Measurements from ENCODE around the gene ZFP36L1. TPM values are rescaled to one million over a fixed set of nuclear protein-coding genes. Genes with fewer than 3 reads are reported as not detected.

ZFP36L1 gene
- polyA plus RNA-seq, 1 donor from 2014 or later: 0.48 TPM

DNA sequence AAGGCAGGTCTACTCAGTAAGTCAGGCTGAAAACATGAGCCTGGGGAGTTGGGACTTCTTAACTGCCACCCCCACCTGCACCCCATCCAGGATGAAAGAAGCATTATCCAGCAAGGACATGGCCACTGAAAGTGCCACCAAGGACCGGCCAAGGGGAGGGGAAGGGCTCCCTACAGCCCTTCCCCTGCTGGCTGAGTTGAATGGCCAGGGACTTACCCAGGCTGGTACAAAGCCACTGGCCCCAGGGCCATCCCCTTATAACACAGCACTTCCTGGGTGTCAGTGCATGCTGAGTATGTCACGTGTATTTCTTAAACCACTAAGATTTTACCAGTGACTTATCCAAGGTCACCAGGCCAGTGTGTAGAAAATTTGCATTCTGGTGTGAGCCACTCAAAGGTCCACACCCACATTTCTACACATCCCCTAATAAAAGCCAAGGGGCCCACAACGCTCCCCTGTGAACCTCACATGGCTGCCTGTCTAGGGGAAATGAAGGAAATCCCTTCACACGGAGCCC is 29.3 kb upstream of the ZFP36L1 start:
- Histone ChIP-seq H3F3A (ENCODE audit: insufficient read depth, low read length, poor library complexity, severe bottlenecking) (no peaks in the 10 kb centered on the region), H3K27ac (ENCODE audit: low read length) (no peak overlapping the region), H4K20me1 (ENCODE audit: insufficient read depth) (no peaks in the 10 kb centered on the region), H3K9ac (ENCODE audit: low read length) (no peak overlapping the region), H2AFZ (ENCODE audit: low read depth, low read length) (no peak overlapping the region), H3K9me2 (ENCODE audit: insufficient read depth, low read length) (no peaks in the 10 kb centered on the region), H3K4me3 (ENCODE audit: low read length) (no peak overlapping the region), H3K4me2 (ENCODE audit: low read length) (no peak overlapping the region), H3K36me3 (ENCODE audit: insufficient read depth, low read length) (no peaks in the 10 kb centered on the region), H3K9me3 (ENCODE audit: low read length) (no peaks in the 10 kb centered on the region), H3K27me3 (ENCODE audit: insufficient read depth, low read depth, low read length) (no peaks in the 10 kb centered on the region), H3K79me2 (replicated peaks; ENCODE audit: insufficient read depth, low read length) (no peaks in the 10 kb centered on the region)
- TF ChIP-seq SMC3 (conservative IDR thresholded peaks at IDR 0.05; ENCODE audit: poor library complexity) (no peak), POLR2AphosphoS5 (IDR thresholded peaks at IDR 0.05) (no peak)

DNA sequence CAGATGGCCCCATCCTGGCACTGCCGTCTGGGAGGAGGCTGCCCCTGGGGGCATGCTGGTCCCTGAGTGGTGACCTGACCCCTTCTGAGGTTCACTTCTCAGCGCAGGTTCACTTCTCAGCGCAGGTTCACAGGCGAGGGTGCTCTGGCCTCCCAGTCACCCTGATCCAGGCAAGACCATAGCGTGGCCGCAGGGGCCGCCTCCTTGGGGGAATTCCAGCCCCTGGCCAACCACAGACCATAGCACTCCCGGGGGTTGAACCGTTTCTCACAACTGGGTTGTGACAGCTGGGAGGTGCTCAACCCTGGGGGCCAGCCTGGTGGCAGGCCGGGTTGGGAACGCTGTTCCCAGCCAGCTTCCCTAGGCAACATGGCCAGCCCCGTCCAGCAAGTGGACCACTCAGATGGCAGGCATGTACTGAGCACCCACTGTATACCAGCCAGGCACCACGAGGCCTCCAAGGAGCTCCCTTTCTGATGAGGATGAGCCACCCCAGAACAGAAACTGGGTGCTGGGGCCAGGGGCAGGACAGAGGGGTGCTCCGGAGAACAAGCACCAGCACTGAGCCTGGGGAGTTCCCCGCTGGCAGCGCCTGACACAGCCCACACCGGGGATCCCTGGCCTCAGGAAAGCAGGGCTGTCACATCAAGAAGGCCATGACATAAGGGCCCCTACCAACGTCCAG is 28.3 kb upstream of the ZFP36L1 start:
- H3K79me2 ChIP-seq (replicated peaks; ENCODE audit: insufficient read depth, low read length): no peaks in the 10 kb centered on the region
- TF ChIP-seq POLR2AphosphoS5 (IDR thresholded peaks at IDR 0.05) (no peak), TAF1 (IDR thresholded peaks at IDR 0.05; ENCODE audit: low read depth) (no peak), RAD21 (conservative IDR thresholded peaks at IDR 0.05) (no peak), EP300 (conservative IDR thresholded peaks at IDR 0.05; ENCODE audit: poor library complexity, severe bottlenecking) (no peak), SMC3 (conservative IDR thresholded peaks at IDR 0.05; ENCODE audit: poor library complexity) (no peak), MXI1 (conservative IDR thresholded peaks at IDR 0.05; ENCODE audit: poor library complexity, severe bottlenecking) (no peak)
- TF ChIP-seq, protein P1, sequence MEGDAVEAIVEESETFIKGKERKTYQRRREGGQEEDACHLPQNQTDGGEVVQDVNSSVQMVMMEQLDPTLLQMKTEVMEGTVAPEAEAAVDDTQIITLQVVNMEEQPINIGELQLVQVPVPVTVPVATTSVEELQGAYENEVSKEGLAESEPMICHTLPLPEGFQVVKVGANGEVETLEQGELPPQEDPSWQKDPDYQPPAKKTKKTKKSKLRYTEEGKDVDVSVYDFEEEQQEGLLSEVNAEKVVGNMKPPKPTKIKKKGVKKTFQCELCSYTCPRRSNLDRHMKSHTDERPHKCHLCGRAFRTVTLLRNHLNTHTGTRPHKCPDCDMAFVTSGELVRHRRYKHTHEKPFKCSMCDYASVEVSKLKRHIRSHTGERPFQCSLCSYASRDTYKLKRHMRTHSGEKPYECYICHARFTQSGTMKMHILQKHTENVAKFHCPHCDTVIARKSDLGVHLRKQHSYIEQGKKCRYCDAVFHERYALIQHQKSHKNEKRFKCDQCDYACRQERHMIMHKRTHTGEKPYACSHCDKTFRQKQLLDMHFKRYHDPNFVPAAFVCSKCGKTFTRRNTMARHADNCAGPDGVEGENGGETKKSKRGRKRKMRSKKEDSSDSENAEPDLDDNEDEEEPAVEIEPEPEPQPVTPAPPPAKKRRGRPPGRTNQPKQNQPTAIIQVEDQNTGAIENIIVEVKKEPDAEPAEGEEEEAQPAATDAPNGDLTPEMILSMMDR (IDR thresholded peaks at IDR 0.05; ENCODE audit: poor library complexity, severe bottlenecking): no peak
- TF ChIP-seq, protein P2, sequence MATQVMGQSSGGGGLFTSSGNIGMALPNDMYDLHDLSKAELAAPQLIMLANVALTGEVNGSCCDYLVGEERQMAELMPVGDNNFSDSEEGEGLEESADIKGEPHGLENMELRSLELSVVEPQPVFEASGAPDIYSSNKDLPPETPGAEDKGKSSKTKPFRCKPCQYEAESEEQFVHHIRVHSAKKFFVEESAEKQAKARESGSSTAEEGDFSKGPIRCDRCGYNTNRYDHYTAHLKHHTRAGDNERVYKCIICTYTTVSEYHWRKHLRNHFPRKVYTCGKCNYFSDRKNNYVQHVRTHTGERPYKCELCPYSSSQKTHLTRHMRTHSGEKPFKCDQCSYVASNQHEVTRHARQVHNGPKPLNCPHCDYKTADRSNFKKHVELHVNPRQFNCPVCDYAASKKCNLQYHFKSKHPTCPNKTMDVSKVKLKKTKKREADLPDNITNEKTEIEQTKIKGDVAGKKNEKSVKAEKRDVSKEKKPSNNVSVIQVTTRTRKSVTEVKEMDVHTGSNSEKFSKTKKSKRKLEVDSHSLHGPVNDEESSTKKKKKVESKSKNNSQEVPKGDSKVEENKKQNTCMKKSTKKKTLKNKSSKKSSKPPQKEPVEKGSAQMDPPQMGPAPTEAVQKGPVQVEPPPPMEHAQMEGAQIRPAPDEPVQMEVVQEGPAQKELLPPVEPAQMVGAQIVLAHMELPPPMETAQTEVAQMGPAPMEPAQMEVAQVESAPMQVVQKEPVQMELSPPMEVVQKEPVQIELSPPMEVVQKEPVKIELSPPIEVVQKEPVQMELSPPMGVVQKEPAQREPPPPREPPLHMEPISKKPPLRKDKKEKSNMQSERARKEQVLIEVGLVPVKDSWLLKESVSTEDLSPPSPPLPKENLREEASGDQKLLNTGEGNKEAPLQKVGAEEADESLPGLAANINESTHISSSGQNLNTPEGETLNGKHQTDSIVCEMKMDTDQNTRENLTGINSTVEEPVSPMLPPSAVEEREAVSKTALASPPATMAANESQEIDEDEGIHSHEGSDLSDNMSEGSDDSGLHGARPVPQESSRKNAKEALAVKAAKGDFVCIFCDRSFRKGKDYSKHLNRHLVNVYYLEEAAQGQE (IDR thresholded peaks at IDR 0.05; ENCODE audit: borderline replicate concordance): no peak
- no peaks in the 10 kb centered on the region for H3K9me2 ChIP-seq (ENCODE audit: insufficient read depth, low read length)
- H3K27me3 ChIP-seq (ENCODE audit: insufficient read depth, low read depth, low read length): no peaks in the 10 kb centered on the region
- no peaks in the 10 kb centered on the region for H4K20me1 ChIP-seq (ENCODE audit: insufficient read depth)
- no peak overlapping the region for H2AFZ ChIP-seq (ENCODE audit: low read depth, low read length)
- H3K27ac ChIP-seq (ENCODE audit: low read length): no peak overlapping the region
- H3K9me3 ChIP-seq (ENCODE audit: low read length): no peaks in the 10 kb centered on the region
- H3F3A ChIP-seq (ENCODE audit: insufficient read depth, low read length, poor library complexity, severe bottlenecking): no peaks in the 10 kb centered on the region
- H3K4me2 ChIP-seq (ENCODE audit: low read length): no peak overlapping the region
- H3K36me3 ChIP-seq (ENCODE audit: insufficient read depth, low read length): no peaks in the 10 kb centered on the region
- H3K9ac ChIP-seq (ENCODE audit: low read length): no peak overlapping the region
- H3K4me3 ChIP-seq (ENCODE audit: low read length): no peak overlapping the region

- Histone ChIP-seq H4K20me1 (ENCODE audit: insufficient read depth) (no peaks in the 10 kb centered on the region), H3K27me3 (ENCODE audit: insufficient read depth, low read depth, low read length) (no peaks in the 10 kb centered on the region), H3K9me3 (ENCODE audit: low read length) (no peaks in the 10 kb centered on the region), H3K4me2 (ENCODE audit: low read length) (no peak overlapping the region), H3K9ac (ENCODE audit: low read length) (no peak overlapping the region), H3F3A (ENCODE audit: insufficient read depth, low read length, poor library complexity, severe bottlenecking) (no peaks in the 10 kb centered on the region), H3K79me2 (replicated peaks; ENCODE audit: insufficient read depth, low read length) (no peaks in the 10 kb centered on the region), H3K27ac (ENCODE audit: low read length) (no peak overlapping the region), H2AFZ (ENCODE audit: low read depth, low read length) (no peak overlapping the region), H3K36me3 (ENCODE audit: insufficient read depth, low read length) (no peaks in the 10 kb centered on the region), H3K9me2 (ENCODE audit: insufficient read depth, low read length) (no peaks in the 10 kb centered on the region), H3K4me3 (ENCODE audit: low read length) (no peak overlapping the region)
- TF ChIP-seq MXI1 (conservative IDR thresholded peaks at IDR 0.05; ENCODE audit: poor library complexity, severe bottlenecking) (no peak), TAF1 (IDR thresholded peaks at IDR 0.05; ENCODE audit: low read depth) (no peak), SMC3 (conservative IDR thresholded peaks at IDR 0.05; ENCODE audit: poor library complexity) (no peak), POLR2AphosphoS5 (IDR thresholded peaks at IDR 0.05) (no peak), EP300 (conservative IDR thresholded peaks at IDR 0.05; ENCODE audit: poor library complexity, severe bottlenecking) (no peak), EZH2 (IDR thresholded peaks at IDR 0.05; ENCODE audit: borderline replicate concordance, insufficient read depth, low read length, poor library complexity, severe bottlenecking) (no peak), RAD21 (conservative IDR thresholded peaks at IDR 0.05) (no peak)
- TF ChIP-seq, protein P2 (IDR thresholded peaks at IDR 0.05; ENCODE audit: borderline replicate concordance): no peak
- TF ChIP-seq, protein P1 (IDR thresholded peaks at IDR 0.05; ENCODE audit: poor library complexity, severe bottlenecking): no peak
Measured at GRCh38 chr14:68820536-68820935, 27.7 kb upstream of the ZFP36L1 start.

Data from neural cell (in vitro differentiated cells).